ENCODE data around the gene DIPK1C. TPM values are rescaled to one million over a fixed set of nuclear protein-coding genes. Genes with fewer than 3 reads are reported as not detected.

The DIPK1C gene
- total and polyA plus RNA-seq, 9 of the 15 experiments (the other 6 are each of a cell fraction or from before 2014, with no cell fraction given) = 0.04 to 0.32 (median 0.15) TPM; not detected in 2

DNA sequence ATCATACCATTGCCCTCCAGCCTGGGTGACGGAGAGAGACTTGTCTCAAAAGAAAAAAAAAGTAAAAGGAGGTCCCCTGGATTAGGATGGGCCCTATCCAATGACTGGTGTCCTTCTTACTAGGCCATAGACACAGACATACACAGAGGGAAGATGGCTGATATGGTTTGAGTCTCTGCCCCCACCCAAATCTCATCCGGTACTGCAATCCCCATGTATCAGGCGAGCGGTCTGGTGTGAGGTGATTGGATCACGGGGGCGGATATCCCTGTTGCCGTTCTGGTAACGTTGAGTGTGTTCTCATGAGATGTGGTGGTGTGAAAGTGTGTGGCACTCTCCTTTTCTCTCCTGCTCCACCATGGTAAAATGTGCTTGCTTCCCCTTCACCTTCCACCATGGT lies 31.2 kb upstream of the DIPK1C start (continued):
- TF ChIP-seq, protein P1, sequence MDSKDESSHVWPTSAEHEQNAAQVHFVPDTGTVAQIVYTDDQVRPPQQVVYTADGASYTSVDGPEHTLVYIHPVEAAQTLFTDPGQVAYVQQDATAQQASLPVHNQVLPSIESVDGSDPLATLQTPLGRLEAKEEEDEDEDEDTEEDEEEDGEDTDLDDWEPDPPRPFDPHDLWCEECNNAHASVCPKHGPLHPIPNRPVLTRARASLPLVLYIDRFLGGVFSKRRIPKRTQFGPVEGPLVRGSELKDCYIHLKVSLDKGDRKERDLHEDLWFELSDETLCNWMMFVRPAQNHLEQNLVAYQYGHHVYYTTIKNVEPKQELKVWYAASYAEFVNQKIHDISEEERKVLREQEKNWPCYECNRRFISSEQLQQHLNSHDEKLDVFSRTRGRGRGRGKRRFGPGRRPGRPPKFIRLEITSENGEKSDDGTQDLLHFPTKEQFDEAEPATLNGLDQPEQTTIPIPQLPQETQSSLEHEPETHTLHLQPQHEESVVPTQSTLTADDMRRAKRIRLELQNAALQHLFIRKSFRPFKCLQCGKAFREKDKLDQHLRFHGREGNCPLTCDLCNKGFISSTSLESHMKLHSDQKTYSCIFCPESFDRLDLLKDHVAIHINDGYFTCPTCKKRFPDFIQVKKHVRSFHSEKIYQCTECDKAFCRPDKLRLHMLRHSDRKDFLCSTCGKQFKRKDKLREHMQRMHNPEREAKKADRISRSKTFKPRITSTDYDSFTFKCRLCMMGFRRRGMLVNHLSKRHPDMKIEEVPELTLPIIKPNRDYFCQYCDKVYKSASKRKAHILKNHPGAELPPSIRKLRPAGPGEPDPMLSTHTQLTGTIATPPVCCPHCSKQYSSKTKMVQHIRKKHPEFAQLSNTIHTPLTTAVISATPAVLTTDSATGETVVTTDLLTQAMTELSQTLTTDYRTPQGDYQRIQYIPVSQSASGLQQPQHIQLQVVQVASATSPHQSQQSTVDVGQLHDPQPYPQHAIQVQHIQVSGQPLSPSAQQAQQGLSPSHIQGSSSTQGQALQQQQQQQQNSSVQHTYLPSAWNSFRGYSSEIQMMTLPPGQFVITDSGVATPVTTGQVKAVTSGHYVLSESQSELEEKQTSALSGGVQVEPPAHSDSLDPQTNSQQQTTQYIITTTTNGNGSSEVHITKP (IDR thresholded peaks at IDR 0.05; ENCODE audit: partially characterized antibody) = peak; percentile 51
- TF ChIP-seq ZFPM2 (CRISPR knock-in tag; IDR thresholded peaks at IDR 0.05) (no peak), ETS2 (tag; IDR thresholded peaks at IDR 0.05; ENCODE audit: borderline replicate concordance, poor library complexity, severe bottlenecking) (no peak), KLF6 (CRISPR knock-in tag; IDR thresholded peaks at IDR 0.05; ENCODE audit: borderline replicate concordance) (no peak), EGR1 (conservative IDR thresholded peaks at IDR 0.05) (peak; percentile 69), FOXA1 (IDR thresholded peaks at IDR 0.05; ENCODE audit: borderline replicate concordance) (no peak), JUNB (CRISPR knock-in tag; conservative IDR thresholded peaks at IDR 0.05) (no peak), ARID2 (IDR thresholded peaks at IDR 0.05) (no peak), CBFA2T2 (conservative IDR thresholded peaks at IDR 0.05) (peak; percentile 73), ARID1B (IDR thresholded peaks at IDR 0.05) (peak; percentile 28; the same call in 1 of the 2 replicates), MAFG (tag; conservative IDR thresholded peaks at IDR 0.05) (no peak), HSF4 (CRISPR knock-in tag; IDR thresholded peaks at IDR 0.05; ENCODE audit: borderline replicate concordance) (no peak), TCF7 (IDR thresholded peaks at IDR 0.05; ENCODE audit: borderline replicate concordance) (no peak), ZNF143 (CRISPR knock-in tag; IDR thresholded peaks at IDR 0.05) (no peak), CBFA2T3 (IDR thresholded peaks at IDR 0.05) (peak; percentile 81), RCOR1 (IDR thresholded peaks at IDR 0.05; ENCODE audit: borderline replicate concordance in 1 of 2, low read depth in 2 of 2, low read length in 2 of 2) (0 out of 4 replicates have a peak, but pooled peaks of 1 of the 2 experiments have one; percentile 20), ZNF551 (CRISPR knock-in tag; IDR thresholded peaks at IDR 0.05) (no peak), SIN3B (IDR thresholded peaks at IDR 0.05; ENCODE audit: low read depth) (no peak), POLR2A (conservative IDR thresholded peaks at IDR 0.05) (no peak), SMARCB1 (IDR thresholded peaks at IDR 0.05; ENCODE audit: insufficient read length, low read depth) (no peak), ZSCAN32 (CRISPR knock-in tag; IDR thresholded peaks at IDR 0.05) (no peak), PCBP1 (IDR thresholded peaks at IDR 0.05; ENCODE audit: low read depth, low read length, poor library complexity, severe bottlenecking) (no peak), RB1 (IDR thresholded peaks at IDR 0.05; ENCODE audit: low read depth) (no peak), SP2 (IDR thresholded peaks at IDR 0.05; ENCODE audit: extremely low read depth, low read depth, low read length, poor library complexity, severe bottlenecking) (no peak)
- TF ChIP-seq, protein P2, sequence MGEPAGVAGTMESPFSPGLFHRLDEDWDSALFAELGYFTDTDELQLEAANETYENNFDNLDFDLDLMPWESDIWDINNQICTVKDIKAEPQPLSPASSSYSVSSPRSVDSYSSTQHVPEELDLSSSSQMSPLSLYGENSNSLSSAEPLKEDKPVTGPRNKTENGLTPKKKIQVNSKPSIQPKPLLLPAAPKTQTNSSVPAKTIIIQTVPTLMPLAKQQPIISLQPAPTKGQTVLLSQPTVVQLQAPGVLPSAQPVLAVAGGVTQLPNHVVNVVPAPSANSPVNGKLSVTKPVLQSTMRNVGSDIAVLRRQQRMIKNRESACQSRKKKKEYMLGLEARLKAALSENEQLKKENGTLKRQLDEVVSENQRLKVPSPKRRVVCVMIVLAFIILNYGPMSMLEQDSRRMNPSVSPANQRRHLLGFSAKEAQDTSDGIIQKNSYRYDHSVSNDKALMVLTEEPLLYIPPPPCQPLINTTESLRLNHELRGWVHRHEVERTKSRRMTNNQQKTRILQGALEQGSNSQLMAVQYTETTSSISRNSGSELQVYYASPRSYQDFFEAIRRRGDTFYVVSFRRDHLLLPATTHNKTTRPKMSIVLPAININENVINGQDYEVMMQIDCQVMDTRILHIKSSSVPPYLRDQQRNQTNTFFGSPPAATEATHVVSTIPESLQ (CRISPR knock-in tag; IDR thresholded peaks at IDR 0.05) = no peak
- TF ChIP-seq, protein P3, sequence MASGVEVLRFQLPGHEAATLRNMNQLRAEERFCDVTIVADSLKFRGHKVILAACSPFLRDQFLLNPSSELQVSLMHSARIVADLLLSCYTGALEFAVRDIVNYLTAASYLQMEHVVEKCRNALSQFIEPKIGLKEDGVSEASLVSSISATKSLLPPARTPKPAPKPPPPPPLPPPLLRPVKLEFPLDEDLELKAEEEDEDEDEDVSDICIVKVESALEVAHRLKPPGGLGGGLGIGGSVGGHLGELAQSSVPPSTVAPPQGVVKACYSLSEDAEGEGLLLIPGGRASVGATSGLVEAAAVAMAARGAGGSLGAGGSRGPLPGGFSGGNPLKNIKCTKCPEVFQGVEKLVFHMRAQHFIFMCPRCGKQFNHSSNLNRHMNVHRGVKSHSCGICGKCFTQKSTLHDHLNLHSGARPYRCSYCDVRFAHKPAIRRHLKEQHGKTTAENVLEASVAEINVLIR (CRISPR knock-in tag; IDR thresholded peaks at IDR 0.05) = no peak
